ENCODE results near the gene CIB2.

CIB2 gene

DNA sequence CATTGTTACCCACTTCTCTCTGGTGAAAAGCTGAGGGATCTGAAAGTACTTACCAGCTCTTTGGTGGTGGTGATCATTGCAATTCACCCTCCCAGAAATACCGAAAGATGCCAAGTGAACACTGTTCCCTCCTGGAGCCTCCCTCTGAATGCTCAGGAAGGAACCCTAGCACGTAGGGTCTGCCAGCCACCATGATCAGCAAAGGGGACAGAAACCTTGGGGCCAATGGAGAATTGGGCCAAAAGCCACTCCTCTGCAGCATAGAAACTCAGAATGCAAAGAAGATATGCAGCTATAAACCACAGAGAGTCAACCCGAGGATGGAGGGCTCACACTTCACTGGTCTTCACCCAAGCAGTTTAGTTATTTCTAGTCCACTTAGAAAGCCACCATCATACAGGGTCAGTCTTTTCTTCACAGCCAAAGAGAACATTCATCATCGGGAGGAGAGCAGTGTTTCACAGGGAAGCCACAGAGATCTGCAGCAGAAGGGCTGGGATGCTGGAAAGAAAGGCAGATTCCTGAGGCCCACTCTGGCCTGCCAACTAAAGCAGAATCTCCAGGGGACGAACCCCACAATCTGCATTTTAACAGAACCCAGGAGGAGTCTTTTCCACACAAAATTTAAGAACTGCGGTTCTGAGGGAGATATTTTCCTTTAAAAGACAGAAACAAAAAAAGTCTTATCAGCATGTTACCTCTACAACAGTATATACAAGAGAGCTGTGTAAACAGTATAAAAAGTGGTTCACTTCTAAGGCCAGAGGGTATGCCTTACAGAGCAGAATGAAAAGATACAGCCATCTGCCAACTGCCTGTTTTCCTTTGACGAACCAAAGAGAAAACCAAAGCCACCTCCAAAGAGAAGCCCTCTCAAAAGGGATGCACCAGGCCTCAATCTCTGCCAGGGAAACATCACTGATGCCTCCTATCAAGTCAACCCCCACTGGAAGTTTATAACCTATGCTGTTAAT, 65.0 kb downstream of the CIB2 start:
- DNase-seq (ENCODE audit: low read depth in 2 of 2) = no peak

- no peak for DNase-seq (ENCODE audit: low read depth in 2 of 2)
Measured at GRCh38 chr15:78065284-78065872, 65.9 kb downstream of the CIB2 start.

DNA sequence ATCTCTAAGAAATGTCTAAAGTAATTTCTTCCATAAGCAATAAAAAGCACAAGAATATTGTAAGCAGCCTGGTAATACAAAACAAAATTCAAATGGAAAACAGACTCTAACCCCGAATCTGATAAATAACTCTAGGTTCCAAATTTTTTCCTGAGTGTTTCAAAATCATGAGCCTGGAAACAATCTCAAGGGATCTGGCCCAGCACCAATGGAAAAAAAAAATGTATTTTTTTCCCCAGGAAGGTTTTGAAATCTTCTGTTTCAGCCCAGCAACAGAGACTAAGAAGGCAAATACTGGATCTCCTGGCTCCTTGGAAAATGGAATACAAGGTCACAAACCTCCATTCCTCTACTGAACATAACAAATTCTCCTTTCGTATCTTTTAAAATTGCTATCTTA, 66.7 kb downstream of the CIB2 start:
- DNase-seq (ENCODE audit: low read depth in 2 of 2) = no peak

DNA sequence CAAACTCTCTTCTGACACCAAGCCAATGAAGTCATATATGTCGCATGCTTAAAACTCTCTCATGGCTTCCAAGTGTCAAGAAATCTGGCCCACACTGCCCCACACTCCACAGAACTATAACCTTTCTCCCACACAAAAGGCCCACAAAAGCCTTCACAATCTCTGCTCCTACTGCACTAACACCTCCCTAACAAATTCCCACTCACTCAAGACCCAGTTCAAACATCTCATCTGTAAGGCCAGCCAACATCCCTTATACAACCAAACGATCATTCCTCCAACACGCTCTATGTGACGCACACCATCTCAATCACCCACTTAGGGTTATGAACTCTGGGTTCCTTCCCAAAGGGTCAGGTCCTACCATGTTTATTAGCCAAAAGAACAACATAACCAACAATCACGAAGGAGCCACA, 67.3 kb downstream of the CIB2 start:
- DNase-seq (ENCODE audit: low read depth in 2 of 2) = no peak

GRCh38 chr15:78063217-78063616, 68.0 kb downstream of the CIB2 start:
- DNase-seq (ENCODE audit: low read depth in 2 of 2) = no peak

DNA sequence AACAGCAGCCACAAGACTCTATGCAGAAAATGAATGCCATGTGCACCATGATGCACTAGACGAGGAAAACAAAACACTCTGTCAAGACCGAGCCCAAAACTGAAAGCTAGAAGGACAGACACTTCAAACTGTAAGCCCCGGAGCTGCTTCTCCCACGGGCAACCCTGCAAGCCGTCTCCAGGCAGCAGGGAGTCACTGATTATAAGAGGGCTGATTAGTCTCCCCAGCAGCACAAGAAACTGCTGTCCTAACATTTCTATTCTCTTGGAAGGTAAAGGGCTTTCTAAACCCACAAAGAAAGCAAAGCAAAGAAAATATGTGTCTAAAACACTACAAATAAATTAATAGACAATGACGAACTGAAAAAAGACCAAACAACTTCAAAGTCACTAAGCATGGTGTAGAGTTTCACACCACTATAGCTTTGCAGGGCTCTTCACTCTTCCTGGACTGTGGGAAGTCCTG, 69.2 kb downstream of the CIB2 start:
- no peak for DNase-seq (ENCODE audit: low read depth in 2 of 2)

- no peak for DNase-seq (ENCODE audit: low read depth in 2 of 2)
Measured at GRCh38 chr15:78060232-78060631, 71.0 kb downstream of the CIB2 start.

DNA sequence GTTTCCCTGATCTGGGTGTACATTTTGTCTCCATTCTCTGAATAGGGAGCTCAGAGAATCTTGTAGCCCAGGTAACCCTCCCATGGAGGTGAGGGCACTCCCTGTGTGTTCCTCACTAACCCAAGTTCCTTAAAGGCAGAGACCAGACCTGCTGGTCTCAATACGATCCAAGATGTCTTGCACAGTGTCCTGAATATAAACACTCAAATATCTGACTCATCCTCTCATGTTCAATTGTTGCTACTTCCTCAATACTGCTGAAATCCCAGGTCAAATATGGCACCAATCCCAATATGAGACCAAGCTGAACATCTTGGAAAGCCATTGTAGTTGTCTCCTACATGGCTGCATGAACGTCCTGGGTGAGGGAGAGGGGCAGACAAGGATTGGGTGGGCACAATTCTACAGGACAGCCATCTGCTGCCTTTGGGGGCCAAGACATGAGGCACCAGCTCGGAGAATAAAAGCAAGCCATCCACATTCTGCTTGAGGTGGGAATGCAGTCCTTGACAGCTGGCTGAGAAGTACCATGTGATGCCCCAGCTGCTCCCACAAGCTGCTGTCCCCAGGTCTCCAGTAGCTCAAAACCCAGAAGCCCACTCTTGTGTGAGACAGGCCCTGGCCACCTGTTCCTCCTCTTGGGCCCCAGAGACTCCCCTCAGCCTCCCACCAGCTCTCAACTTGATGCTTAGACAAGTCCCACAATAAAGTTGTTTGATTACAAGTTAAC, 72.0 kb downstream of the CIB2 start:
- no peak for DNase-seq (ENCODE audit: low read depth in 2 of 2)

DNA sequence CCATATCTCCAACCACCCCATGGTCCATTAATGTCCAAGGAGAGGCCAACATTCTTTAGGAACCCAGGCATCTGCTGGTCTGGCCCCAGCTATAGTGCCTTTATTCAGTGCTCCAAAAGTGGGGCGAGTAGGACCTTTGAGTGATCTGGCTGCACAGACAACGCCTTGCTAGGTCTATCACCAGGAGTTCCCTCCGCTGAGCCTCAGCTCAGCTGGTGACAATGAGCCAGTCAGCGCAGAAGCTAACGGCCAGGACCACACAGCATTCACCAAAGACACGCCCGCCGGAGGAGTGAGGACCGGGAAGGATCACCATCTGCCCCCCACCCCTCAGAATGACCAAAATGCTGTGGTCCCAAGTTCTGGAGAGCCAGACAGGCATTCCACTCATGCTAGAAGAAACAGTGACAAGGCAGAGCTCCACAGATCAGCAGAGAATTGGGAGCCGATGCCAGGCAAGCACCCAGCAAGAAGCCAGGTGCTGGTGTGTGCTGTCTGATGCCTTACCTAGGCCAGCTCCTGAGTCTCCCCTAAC, 72.8 kb downstream of the CIB2 start:
- no peak for DNase-seq (ENCODE audit: low read depth in 2 of 2)

- DNase-seq (ENCODE audit: low read depth in 2 of 2) = no peak
Measured at GRCh38 chr15:78057803-78058202, 73.4 kb downstream of the CIB2 start.

GRCh38 chr15:78056714-78057269, 74.5 kb downstream of the CIB2 start:
- no peak for DNase-seq (ENCODE audit: low read depth in 2 of 2)

- no peak for DNase-seq (ENCODE audit: low read depth in 2 of 2)
Measured at GRCh38 chr15:78055919-78056713, 75.1 kb downstream of the CIB2 start.

DNA sequence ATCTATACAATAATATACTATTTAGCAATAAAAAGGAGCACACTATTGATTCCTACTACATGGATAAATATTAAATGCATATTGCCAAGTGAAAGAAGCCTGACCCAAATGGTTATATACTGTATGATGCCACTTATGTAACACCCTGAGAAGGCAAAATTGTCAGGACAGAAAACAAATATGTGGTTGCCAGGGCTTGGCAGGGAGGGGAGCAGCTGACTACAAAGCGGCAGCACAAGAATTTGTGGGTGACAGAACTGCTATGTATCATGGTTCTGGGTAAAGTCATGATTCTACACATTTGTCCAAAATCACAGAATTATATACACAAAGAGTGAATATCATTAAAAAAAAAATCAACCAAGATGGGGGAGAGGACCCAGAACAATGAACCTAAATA, 76.3 kb downstream of the CIB2 start:
- no peak for DNase-seq (ENCODE audit: low read depth in 2 of 2)

Data from activated CD4-positive, alpha-beta T cell treated with anti-CD3 and anti-CD28 coated beads for 24 hours (primary cell).